Measurements from ENCODE around the gene C14orf93.

DNA sequence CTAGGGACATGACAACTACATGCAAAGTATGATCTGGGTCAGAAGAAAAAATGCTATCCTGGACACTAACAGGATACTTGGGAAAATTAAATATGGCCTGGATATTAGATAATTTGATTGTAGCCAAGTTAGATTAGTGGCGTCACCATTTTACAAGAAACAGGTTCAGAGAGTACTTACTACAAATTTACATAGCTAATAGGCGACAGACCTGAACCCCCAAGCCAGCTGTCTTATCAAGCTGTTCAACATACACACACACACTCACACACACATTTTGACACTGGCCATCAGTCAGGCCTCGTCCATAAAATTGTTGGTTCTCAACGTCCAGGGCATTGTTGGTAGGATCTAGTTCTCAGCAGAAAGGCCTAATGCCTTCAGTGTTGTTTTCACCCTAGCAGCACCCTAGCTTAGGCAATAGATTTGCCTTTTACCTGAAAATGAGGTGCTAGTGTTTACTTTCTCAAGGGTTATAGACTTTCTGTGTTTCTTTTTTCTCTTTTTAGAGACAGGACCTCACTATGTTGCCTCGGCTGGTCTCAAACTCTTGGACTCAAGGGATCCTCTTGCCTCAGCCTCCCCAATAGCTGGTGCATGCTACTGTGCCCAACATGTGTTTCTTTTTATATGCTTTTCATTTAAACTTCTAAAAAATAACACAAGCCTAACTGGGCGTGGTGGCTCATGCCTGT lies 3.3 kb upstream of the C14orf93 start:
- TF ChIP-seq, protein P1, sequence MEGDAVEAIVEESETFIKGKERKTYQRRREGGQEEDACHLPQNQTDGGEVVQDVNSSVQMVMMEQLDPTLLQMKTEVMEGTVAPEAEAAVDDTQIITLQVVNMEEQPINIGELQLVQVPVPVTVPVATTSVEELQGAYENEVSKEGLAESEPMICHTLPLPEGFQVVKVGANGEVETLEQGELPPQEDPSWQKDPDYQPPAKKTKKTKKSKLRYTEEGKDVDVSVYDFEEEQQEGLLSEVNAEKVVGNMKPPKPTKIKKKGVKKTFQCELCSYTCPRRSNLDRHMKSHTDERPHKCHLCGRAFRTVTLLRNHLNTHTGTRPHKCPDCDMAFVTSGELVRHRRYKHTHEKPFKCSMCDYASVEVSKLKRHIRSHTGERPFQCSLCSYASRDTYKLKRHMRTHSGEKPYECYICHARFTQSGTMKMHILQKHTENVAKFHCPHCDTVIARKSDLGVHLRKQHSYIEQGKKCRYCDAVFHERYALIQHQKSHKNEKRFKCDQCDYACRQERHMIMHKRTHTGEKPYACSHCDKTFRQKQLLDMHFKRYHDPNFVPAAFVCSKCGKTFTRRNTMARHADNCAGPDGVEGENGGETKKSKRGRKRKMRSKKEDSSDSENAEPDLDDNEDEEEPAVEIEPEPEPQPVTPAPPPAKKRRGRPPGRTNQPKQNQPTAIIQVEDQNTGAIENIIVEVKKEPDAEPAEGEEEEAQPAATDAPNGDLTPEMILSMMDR (IDR thresholded peaks at IDR 0.05; ENCODE audit: low read depth, low read length, poor library complexity, severe bottlenecking), result no peak
- no peak for TF ChIP-seq EZH2phosphoT487 (IDR thresholded peaks at IDR 0.05; ENCODE audit: borderline replicate concordance, low read length)
